Omental fat pad (tissue), 4 donors: Measurements from ENCODE around the gene ZBTB7A. TPM values are rescaled to one million over a fixed set of nuclear protein-coding genes. Genes with fewer than 3 reads are reported as not detected.

Experiments
- ATAC-seq: fragments of 150-250 bp; one replicate; pipeline ENCODE4 v1.9.1; 2016; ENCODE audit warnings: mild to moderate bottlenecking, moderate library complexity; ENCODE audit not compliant: low FRiP score
- DNase-seq: peaks from one replicate; pipeline ENCODE4 v3.0.0-alpha.2; 2019; ENCODE audit warnings: low spot score
- CTCF ChIP-seq, 3 donors: fragments of 450-650 bp; IDR thresholded peaks; one replicate each; pipeline ENCODE4 v1.5.1; 2016 to 2017; ENCODE audit warnings: antibody characterized with exemption in 3 of 3, mild to moderate bottlenecking in 3 of 3, moderate library complexity in 2 of 3
- total RNA-seq, 4 donors: library from RNA; depleted of rRNA; stranded (reverse); fragments of >200 nt; gene quantifications; one replicate each; pipeline ENCODE4 v1.1.0, GENCODE V29; 2016

The ZBTB7A gene
- total RNA-seq, 4 donors from 2014 or later, result 33.3 to 53.3 (median 38.4) TPM

DNA sequence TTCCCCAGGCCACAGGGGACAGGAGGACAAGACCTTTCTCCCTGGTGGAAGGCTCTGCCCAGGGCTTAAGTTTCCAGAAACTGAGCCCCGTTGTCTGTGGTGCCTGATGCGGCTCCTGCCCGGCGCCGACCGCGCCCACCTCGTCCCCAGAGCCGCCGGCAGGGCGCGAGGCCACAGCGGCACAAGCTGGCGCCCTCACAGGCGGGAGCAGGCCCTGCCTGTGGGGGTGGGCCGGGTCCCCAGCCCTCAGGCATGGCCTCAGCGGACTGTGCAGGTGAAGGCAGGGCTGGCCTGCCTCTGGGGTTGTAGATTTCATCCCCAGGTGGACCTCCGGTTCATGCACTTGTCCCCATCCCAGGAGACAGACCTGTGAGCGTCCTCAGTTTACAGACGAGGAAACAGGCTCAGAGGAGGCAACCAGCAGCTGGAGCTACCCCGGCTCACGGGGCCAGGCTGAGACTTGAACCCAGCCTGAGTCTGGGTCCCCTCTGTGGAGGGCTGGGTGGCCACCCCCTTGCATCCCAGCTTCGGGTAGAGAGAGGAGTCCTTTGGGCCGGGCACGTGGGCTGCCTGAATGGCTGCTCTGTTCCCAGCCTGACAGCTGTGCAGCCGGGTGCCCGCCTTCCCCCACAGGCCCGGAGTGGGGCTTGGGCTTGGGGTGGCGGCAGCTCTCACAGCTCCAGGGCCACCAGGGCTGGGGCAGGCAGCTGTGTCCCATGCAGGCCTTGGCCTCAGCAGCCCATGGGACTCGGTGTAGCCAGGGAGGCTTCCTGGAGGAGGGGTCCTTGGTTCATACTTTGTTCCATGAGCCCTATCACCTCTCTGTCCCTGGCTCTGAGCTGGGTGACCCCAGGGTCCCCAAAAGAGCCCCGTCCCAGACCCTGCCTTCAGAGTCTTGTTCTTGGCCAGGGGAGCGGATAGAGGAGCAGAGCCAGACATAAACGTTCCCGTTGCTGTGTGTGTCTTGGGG lies 32.4 kb downstream of the ZBTB7A start:
- DNase-seq, result no peak
- TF ChIP-seq CTCF (IDR thresholded peaks at IDR 0.05), result no peak
- ATAC-seq, result no peak

DNA sequence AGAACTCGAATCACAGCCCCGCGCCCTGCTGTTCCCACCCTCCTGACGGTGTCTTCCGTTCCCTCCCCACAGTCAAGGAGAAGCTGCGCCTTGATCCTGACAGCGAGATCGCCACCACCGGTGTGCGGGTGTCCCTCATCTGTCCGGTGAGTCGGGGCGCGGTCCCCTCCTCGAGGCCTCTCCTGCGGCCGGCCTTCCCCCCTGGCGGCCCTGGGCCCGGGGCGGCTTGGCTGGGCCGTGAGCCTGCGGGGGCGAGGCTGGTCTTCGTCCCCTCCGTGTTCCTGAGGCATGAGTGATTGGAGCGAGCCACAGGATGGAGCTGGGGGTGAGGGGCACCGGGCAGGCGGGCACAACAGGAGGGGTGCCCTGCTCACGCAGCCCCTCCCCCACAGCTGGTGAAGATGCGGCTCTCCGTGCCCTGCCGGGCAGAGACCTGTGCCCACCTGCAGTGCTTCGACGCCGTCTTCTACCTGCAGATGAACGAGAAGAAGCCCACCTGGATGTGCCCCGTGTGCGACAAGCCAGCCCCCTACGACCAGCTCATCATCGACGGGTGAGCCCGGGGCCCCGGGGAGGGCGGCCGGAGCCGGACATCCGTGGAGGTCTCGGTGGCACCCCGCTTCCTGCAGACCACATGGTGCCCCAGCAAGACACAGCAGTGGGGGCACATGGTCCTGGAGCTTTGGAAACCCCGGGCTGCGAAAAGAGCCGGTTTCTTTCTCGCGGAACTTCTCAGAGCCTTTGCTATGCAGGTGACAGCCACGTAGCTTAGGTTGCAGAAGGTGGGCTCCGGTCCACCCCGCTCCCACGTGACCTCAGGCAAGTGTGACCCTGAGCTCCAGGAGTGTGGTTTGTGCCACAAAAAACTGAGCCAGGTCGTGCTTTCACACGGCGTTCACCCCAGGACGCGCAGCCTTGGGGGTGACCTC lies 33.4 kb downstream of the ZBTB7A start:
- ATAC-seq, result no peak

DNA sequence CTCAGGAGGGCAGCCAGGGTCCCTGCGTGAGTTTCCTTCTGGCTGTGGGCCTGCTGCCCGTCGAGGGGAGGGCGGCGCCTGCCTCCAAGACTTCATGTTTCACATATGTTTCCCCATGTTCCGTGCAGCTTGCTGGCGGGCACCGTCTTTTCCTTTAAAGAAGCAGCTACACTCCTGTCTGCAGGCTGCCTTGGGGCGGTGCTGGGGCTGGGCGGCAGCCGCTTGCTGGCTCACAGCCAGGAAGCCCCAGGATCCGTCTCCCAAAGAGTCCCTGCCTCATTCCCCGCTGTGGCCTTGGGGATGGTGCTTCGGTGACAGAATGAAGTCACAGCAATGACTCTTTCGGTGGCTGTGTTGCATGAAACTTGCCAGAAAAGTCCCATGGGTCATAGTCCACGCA lies 34.3 kb downstream of the ZBTB7A start:
- no peak for TF ChIP-seq CTCF (IDR thresholded peaks at IDR 0.05)
- ATAC-seq (no peak), DNase-seq (no peak)

More for the DNA sequence above, 33.4 kb downstream of the ZBTB7A start:
- no peak for TF ChIP-seq CTCF (IDR thresholded peaks at IDR 0.05)
- no peak for DNase-seq

GRCh38 chr19:4031420-4031819 lies 35.3 kb downstream of the ZBTB7A start:
- ATAC-seq (no peak), DNase-seq (no peak)
- TF ChIP-seq CTCF (IDR thresholded peaks at IDR 0.05), result no peak

DNA sequence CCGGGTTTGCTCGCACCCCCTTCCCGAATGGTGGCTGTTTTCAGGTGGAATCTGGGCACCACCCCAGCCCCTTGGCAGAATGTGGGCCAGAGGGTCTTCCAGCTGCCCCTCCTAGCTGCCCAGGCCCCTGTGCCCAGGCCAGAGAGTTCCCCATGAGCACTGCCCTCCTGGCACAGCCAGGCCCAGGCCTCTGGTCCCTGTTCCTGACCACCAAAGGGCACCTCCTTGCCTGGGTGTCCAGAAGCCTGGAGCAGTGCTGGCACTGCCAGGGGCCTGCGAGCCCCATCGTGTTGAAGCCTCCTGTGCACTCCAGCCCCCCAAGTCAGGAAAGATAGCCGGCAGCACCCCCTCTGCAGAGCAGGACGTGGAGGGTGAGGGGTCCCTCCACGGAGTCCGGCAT lies 35.7 kb downstream of the ZBTB7A start:
- TF ChIP-seq CTCF (IDR thresholded peaks at IDR 0.05), result no peak
- DNase-seq (no peak), ATAC-seq (no peak)

DNA sequence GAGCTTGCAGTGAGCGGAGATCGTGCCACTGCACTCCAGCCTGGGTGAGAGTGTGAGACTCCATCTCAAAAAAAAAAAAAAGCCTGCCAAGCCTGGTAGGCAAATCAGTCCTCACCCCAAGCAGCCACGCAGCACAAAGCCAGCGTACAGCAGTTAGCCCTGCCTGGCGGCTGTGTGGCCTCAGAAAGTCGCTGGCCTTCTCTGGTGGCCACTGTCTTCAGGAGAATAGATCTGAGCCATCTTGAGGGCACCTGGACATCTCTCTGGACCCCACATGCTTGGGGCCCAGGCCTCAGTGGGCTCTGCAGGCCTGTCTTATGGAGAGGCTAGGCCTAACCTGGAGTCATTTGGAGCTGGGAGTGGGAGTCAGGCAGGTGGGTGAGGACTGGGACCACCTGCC lies 36.1 kb downstream of the ZBTB7A start:
- DNase-seq (no peak), ATAC-seq (no peak)
- no peak for TF ChIP-seq CTCF (IDR thresholded peaks at IDR 0.05)
